Measurements from ENCODE around the gene HPX.

HPX gene

GRCh38 chr11:6440906-6441358 lies at the start of gene HPX:
HPX (minus strand) TSS chr11:6440987; CDS start chr11:6440963, 24 bp downstream.
- no peak for DNase-seq

GRCh38 chr11:6489306-6489705 lies 48.5 kb upstream of the HPX start:
- no peak for DNase-seq

- DNase-seq: no peak
These were observed 48.0 kb upstream of the HPX start for GRCh38 chr11:6488821-6489220.

- no peak for DNase-seq
These were observed 47.6 kb upstream of the HPX start for GRCh38 chr11:6488342-6488741.

- no peak for DNase-seq
These were observed 46.2 kb upstream of the HPX start for GRCh38 chr11:6486938-6487337.

- DNase-seq: no peak
These were observed 45.5 kb upstream of the HPX start for GRCh38 chr11:6486256-6486655.

GRCh38 chr11:6485661-6486060 lies 44.9 kb upstream of the HPX start:
- no peak for DNase-seq

GRCh38 chr11:6483015-6483414 lies 42.2 kb upstream of the HPX start:
- no peak for DNase-seq

- no peak for DNase-seq
These were observed 41.7 kb upstream of the HPX start for GRCh38 chr11:6482441-6482840.

- no peak for DNase-seq
These were observed 41.1 kb upstream of the HPX start for GRCh38 chr11:6481924-6482275.

- peak; percentile 91 for DNase-seq
These were observed 40.5 kb upstream of the HPX start, which contains the start of the genes ARFIP2 and TIMM10B for GRCh38 chr11:6481012-6481923. ARFIP2 (minus strand) TSS chr11:6481331; CDS start chr11:6480421, 910 bp downstream. TIMM10B (plus strand) TSS chr11:6481501; CDS start chr11:6481517, 16 bp downstream.

GRCh38 chr11:6480299-6480914 lies 39.6 kb upstream of the HPX start:
- no peak for DNase-seq

- no peak for DNase-seq
These were observed 35.8 kb upstream of the HPX start for GRCh38 chr11:6476571-6476970.

- peak; percentile 31 for DNase-seq
These were observed 35.1 kb upstream of the HPX start for GRCh38 chr11:6475936-6476335.

- DNase-seq: no peak
These were observed 34.2 kb upstream of the HPX start for GRCh38 chr11:6474806-6475500.

GRCh38 chr11:6474413-6474792 lies 33.6 kb upstream of the HPX start:
- DNase-seq: no peak

GRCh38 chr11:6473451-6474412 lies 32.9 kb upstream of the HPX start, which contains the start of gene TRIM3:
TRIM3 (minus strand) TSS chr11:6473941; CDS start chr11:6465695, 8,246 bp downstream.
- DNase-seq: peak; percentile 63

- no peak for DNase-seq
These were observed 32.1 kb upstream of the HPX start for GRCh38 chr11:6472934-6473333.

GRCh38 chr11:6469599-6469998 lies 28.8 kb upstream of the HPX start:
- DNase-seq: no peak

- peak; percentile 66 for DNase-seq
These were observed 28.1 kb upstream of the HPX start for GRCh38 chr11:6468712-6469495.

- no peak for DNase-seq
These were observed 18.3 kb upstream of the HPX start for GRCh38 chr11:6459099-6459450.

All from NCI-H748 treated with DMSO at 0.1 percent for 48 hours (cell line).